Measurements from ENCODE around the gene TTC4. TPM values are rescaled to one million over a fixed set of nuclear protein-coding genes. Genes with fewer than 3 reads are reported as not detected.

Gene TTC4
- total RNA-seq, 1 experiment from 2014 or later = 25.2 TPM

DNA sequence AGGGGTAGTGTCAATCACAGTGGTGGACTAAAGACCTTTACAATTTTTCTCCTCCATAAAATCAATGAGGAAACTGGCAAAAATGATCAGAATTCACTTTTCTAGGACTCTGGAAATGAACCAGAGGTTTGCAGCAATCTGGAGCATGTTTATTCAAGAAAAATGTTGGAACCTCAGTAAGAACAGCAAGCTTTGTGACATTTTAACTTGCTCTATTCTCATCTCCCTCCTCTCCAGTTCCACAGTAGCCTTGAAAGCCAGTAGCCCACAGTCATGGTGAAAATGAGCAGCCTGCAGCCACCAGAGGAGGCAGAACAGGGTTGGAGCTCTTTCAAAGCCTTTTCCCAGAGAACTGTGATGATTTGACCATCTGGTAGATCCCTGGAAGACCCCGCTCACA, 9.1 kb downstream of the TTC4 start:
- Histone ChIP-seq H3K27me3 (ENCODE audit: control insufficient read depth, insufficient read depth, low read length) (no peaks in the 10 kb centered on the region), H3K4me1 (ENCODE audit: control insufficient read depth, insufficient read depth, low read length) (no peaks in the 10 kb centered on the region), H3K36me3 (ENCODE audit: control insufficient read depth, insufficient read depth, low read length) (peaks cover 15% of the 10 kb centered on the region; the same call in 1 of the 2 replicates), H3K9me3 (ENCODE audit: control insufficient read depth, insufficient read depth, low read depth, low read length) (no peaks in the 10 kb centered on the region), H3K27ac (ENCODE audit: low read length) (no peak overlapping the region), H3K4me3 (ENCODE audit: low read depth in 2 of 2, low read length in 2 of 2) (no peak overlapping the region)
- no peak for TF ChIP-seq POLR2AphosphoS5 (IDR thresholded peaks at IDR 0.05; ENCODE audit: low read depth, low read length)
- TF ChIP-seq TCF7L2 (IDR thresholded peaks at IDR 0.05; ENCODE audit: low read depth, low read length) = no peak
- no peak for TF ChIP-seq SIN3A (IDR thresholded peaks at IDR 0.05; ENCODE audit: borderline replicate concordance, insufficient read depth, low read depth, low read length)
- TF ChIP-seq CTCF (IDR thresholded peaks at IDR 0.05) = no peak
- TF ChIP-seq, protein P1, sequence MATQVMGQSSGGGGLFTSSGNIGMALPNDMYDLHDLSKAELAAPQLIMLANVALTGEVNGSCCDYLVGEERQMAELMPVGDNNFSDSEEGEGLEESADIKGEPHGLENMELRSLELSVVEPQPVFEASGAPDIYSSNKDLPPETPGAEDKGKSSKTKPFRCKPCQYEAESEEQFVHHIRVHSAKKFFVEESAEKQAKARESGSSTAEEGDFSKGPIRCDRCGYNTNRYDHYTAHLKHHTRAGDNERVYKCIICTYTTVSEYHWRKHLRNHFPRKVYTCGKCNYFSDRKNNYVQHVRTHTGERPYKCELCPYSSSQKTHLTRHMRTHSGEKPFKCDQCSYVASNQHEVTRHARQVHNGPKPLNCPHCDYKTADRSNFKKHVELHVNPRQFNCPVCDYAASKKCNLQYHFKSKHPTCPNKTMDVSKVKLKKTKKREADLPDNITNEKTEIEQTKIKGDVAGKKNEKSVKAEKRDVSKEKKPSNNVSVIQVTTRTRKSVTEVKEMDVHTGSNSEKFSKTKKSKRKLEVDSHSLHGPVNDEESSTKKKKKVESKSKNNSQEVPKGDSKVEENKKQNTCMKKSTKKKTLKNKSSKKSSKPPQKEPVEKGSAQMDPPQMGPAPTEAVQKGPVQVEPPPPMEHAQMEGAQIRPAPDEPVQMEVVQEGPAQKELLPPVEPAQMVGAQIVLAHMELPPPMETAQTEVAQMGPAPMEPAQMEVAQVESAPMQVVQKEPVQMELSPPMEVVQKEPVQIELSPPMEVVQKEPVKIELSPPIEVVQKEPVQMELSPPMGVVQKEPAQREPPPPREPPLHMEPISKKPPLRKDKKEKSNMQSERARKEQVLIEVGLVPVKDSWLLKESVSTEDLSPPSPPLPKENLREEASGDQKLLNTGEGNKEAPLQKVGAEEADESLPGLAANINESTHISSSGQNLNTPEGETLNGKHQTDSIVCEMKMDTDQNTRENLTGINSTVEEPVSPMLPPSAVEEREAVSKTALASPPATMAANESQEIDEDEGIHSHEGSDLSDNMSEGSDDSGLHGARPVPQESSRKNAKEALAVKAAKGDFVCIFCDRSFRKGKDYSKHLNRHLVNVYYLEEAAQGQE (IDR thresholded peaks at IDR 0.05; ENCODE audit: insufficient read depth in 1 of 2, low read depth in 2 of 2, low read length in 1 of 2) = no peak
- DNase-seq (ENCODE audit: low read depth, low spot score) = no peak
- intact Hi-C loops (cut with micrococcal nuclease; ENCODE audit: unreplicated experiment) (no loop called here), in situ Hi-C loops (cut with HindIII; ENCODE audit: low pct_unique_long_range_greater_than_20kb, low sequenced_read_pairs) (no loop called here)
- no peak for ATAC-seq
- CTCF ChIA-PET = no interaction called here
- POLR2A ChIA-PET = no interaction called here
- no TSS peak for BruUV-seq (replicated peaks)

DNA sequence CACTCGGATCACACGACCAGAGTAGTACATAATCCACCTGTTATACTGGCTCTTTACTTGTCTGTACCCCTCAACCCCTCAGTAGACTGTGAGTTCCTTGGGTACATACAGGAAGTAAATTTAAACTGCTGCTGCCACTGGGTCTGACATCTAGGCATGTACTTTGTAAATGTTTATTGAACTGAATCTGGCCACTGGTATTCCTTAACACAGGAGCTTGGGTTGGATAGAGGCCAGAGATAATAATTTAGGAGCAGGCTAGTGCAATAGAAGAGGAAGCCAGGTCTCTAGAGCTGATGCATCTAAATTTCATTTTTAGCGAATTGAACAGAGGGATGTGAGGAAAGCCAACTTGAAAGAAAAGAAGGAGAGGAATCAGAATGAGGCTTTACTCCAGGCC, 12.4 kb downstream of the TTC4 start:
- H3K27me3 ChIP-seq (ENCODE audit: control insufficient read depth, insufficient read depth, low read length) = no peaks in the 10 kb centered on the region
- no TSS peak for BruUV-seq (replicated peaks)
- H3K4me3 ChIP-seq (ENCODE audit: low read depth in 2 of 2, low read length in 2 of 2) = no peak overlapping the region
- TF ChIP-seq, protein P1 (IDR thresholded peaks at IDR 0.05; ENCODE audit: insufficient read depth in 1 of 2, low read depth in 2 of 2, low read length in 1 of 2) = no peak
- TF ChIP-seq TCF7L2 (IDR thresholded peaks at IDR 0.05; ENCODE audit: low read depth, low read length) (no peak), POLR2AphosphoS5 (IDR thresholded peaks at IDR 0.05; ENCODE audit: low read depth, low read length) (no peak), CTCF (IDR thresholded peaks at IDR 0.05) (no peak), SIN3A (IDR thresholded peaks at IDR 0.05; ENCODE audit: borderline replicate concordance, insufficient read depth, low read depth, low read length) (no peak)
- no peak for ATAC-seq
- intact Hi-C loops (cut with micrococcal nuclease; ENCODE audit: unreplicated experiment) (no loop called here), in situ Hi-C loops (cut with HindIII; ENCODE audit: low pct_unique_long_range_greater_than_20kb, low sequenced_read_pairs) (no loop called here)
- no peaks in the 10 kb centered on the region for H3K9me3 ChIP-seq (ENCODE audit: control insufficient read depth, insufficient read depth, low read depth, low read length)
- ChIA-PET CTCF (no interaction called here), POLR2A (no interaction called here)
- no peak for DNase-seq (ENCODE audit: low read depth, low spot score)
- peaks cover 11% of the 10 kb centered on the region; the same call in 1 of the 2 replicates for H3K36me3 ChIP-seq (ENCODE audit: control insufficient read depth, insufficient read depth, low read length)
- no peaks in the 10 kb centered on the region for H3K4me1 ChIP-seq (ENCODE audit: control insufficient read depth, insufficient read depth, low read length)
- H3K27ac ChIP-seq (ENCODE audit: low read length) = no peak overlapping the region

Measured in Panc1 (cell line).